HCT116 (cell line): ENCODE measurements around the gene PRKCA.

Experiments
- CEBPB ChIP-seq: IDR thresholded peaks from 2 replicates; pipeline ENCODE4 v1.6.1; 2012; ENCODE audit warnings: low read depth
- CTCF ChIP-seq, 3 experiments: fragments of 200-600 bp in 1 of 3; sonication (generic) in 1 of 3; IDR thresholded peaks in 2 of 3; conservative IDR thresholded peaks in 1 of 3; 2 replicates each; pipeline ENCODE4 v1.5.1; 2012 to 2017; ENCODE audit warnings: low read depth in 2 of 3, low read length in 2 of 3, antibody characterized with exemption in 1 of 3, borderline replicate concordance in 1 of 3, control low read depth in 1 of 3, mild to moderate bottlenecking in 1 of 3, mixed read lengths in 1 of 3, mixed run types in 1 of 3, moderate library complexity in 1 of 3; ENCODE audit not compliant: insufficient read depth in 1 of 3
- EGR1 ChIP-seq: IDR thresholded peaks from 2 replicates; pipeline ENCODE4 v1.6.1; 2012; ENCODE audit warnings: low read depth
- EZH2 ChIP-seq: fragments of 200-600 bp; sonication (generic); IDR thresholded peaks from 2 replicates; pipeline ENCODE4 v1.6.1; 2017; ENCODE audit warnings: antibody characterized with exemption, mixed run types
- EZH2phosphoT487 ChIP-seq: fragments of 200-600 bp; IDR thresholded peaks from 2 replicates; pipeline ENCODE4 v1.6.1; 2018; ENCODE audit warnings: antibody characterized with exemption, borderline replicate concordance
- MAX ChIP-seq: IDR thresholded peaks from 2 replicates; pipeline ENCODE4 v1.6.1; 2012
- POLR2A ChIP-seq: IDR thresholded peaks from 2 replicates; pipeline ENCODE4 v1.7.0; 2011; ENCODE audit warnings: borderline replicate concordance; ENCODE audit not compliant: insufficient read depth, insufficient read length; ENCODE audit errors: extremely low read depth
- POLR2AphosphoS5 ChIP-seq: IDR thresholded peaks from 2 replicates; pipeline ENCODE4 v1.6.1; 2011; ENCODE audit warnings: mild to moderate bottlenecking, low read depth, low read length, moderate library complexity
- REST ChIP-seq: IDR thresholded peaks from 2 replicates; pipeline ENCODE4 v1.6.1; 2012; ENCODE audit warnings: low read depth
- TCF7L2 ChIP-seq: IDR thresholded peaks from 2 replicates; pipeline ENCODE4 v1.7.0; 2011; ENCODE audit warnings: borderline replicate concordance, inconsistent platforms; ENCODE audit not compliant: insufficient read depth, insufficient read length; ENCODE audit errors: extremely low read depth
- YY1 ChIP-seq: IDR thresholded peaks from 2 replicates; pipeline ENCODE4 v1.6.1; 2011; ENCODE audit warnings: low read length, low read depth, moderate library complexity, mild to moderate bottlenecking; ENCODE audit not compliant: insufficient replicate concordance; ENCODE audit errors: extremely low read depth

DNA sequence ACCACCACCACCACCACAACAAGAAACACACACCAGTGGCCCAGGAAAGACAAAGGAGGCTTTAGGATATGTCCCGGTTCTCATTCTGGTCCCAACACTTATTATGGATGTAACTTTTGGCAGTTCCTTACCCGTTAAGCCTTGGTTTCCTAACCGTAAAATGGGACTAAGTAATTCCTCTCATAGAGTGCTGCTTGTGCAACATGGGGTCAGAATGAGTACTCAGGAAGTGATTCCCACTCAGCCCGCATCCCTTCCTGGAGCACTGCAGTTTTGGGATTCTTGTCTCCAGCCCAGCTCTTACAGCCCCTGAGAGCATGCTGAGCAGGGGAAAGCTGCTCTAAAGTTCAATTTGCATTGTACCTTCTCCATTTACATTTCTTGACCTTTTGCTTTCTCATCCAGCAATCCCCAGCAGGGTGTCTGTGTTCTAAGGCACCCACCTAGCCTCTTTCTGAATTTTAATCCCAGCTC lies 262.6 kb downstream of the PRKCA start:
- TF ChIP-seq POLR2A (no peak), TCF7L2 (no peak), MAX (no peak), CTCF (IDR thresholded peaks at IDR 0.05 in 2 of 3, conservative IDR thresholded peaks at IDR 0.05 in 1 of 3; ENCODE audit: borderline replicate concordance in 1 of 3, insufficient read depth in 1 of 3, low read depth in 2 of 3, low read length in 2 of 3) (no peak), EZH2phosphoT487 (no peak), EGR1 (no peak), REST (no peak), POLR2AphosphoS5 (no peak), YY1 (no peak), CEBPB (no peak), EZH2 (no peak)
